MM.1S (cell line): ENCODE data around the gene OR56A3.

ENCODE experiments used
- DNase-seq: peaks from one replicate; pipeline ENCODE4 v3.0.0-alpha.2; 2015
- H2AFZ ChIP-seq: fragments of 300-600 bp; sonication (generic); 2 replicates; pipeline ENCODE4 v1.6.0; 2016; ENCODE audit warnings: antibody characterized with exemption, low read length
- H3F3A ChIP-seq: fragments of 300-600 bp; sonication (generic); 2 replicates; pipeline ENCODE4 v1.6.1; 2016; ENCODE audit warnings: mild to moderate bottlenecking, antibody characterized with exemption, low read length, moderate library complexity, mixed read lengths; ENCODE audit not compliant: insufficient read depth
- H3K27ac ChIP-seq: fragments of 300-600 bp; sonication (generic); 2 replicates; pipeline ENCODE4 v1.5.1; 2016; ENCODE audit warnings: mild to moderate bottlenecking, low read length
- H3K27me3 ChIP-seq: fragments of 300-600 bp; sonication (generic); replicated peaks from 2 replicates; pipeline ENCODE4 v1.6.0; 2016; ENCODE audit warnings: low read length; ENCODE audit not compliant: insufficient read depth
- H3K36me3 ChIP-seq: fragments of 300-600 bp; sonication (generic); replicated peaks from 2 replicates; pipeline ENCODE4 v1.6.1; 2016; ENCODE audit warnings: mild to moderate bottlenecking, low read length, mixed read lengths; ENCODE audit not compliant: insufficient read depth
- H3K4me1 ChIP-seq: fragments of 300-600 bp; sonication (generic); 2 replicates; pipeline ENCODE4 v1.6.1; 2016; ENCODE audit warnings: low read length, mixed read lengths
- H3K4me2 ChIP-seq: fragments of 300-600 bp; sonication (generic); 2 replicates; pipeline ENCODE4 v1.6.0; 2016; ENCODE audit warnings: low read depth, low read length
- H3K4me3 ChIP-seq: fragments of 300-600 bp; sonication (generic); 2 replicates; pipeline ENCODE4 v1.5.1; 2016; ENCODE audit warnings: low read length, mixed read lengths
- H3K79me2 ChIP-seq: fragments of 300-600 bp; sonication (generic); 2 replicates; pipeline ENCODE4 v1.6.1; 2016; ENCODE audit warnings: mixed run types, low read length, mixed read lengths
- H3K9ac ChIP-seq: fragments of 300-600 bp; sonication (generic); 2 replicates; pipeline ENCODE4 v1.6.1; 2016; ENCODE audit warnings: low read length, mixed read lengths
- H3K9me2 ChIP-seq: fragments of 300-600 bp; sonication (generic); replicated peaks from 2 replicates; pipeline ENCODE4 v1.6.1; 2016; ENCODE audit warnings: mild to moderate bottlenecking, low read length, mixed read lengths; ENCODE audit not compliant: insufficient read depth
- H3K9me3 ChIP-seq: fragments of 300-600 bp; sonication (generic); replicated peaks from 2 replicates; pipeline ENCODE4 v1.6.1; 2016; ENCODE audit warnings: mild to moderate bottlenecking, low read length, mixed read lengths; ENCODE audit not compliant: insufficient read depth
- H4K20me1 ChIP-seq: fragments of 300-600 bp; sonication (generic); 2 replicates; pipeline ENCODE4 v1.6.1; 2016; ENCODE audit warnings: mild to moderate bottlenecking, low read length, moderate library complexity, mixed read lengths; ENCODE audit not compliant: insufficient read depth
- CTCF ChIP-seq: fragments of 300-600 bp; sonication (generic); IDR thresholded peaks from 2 replicates; pipeline ENCODE4 v1.5.1; 2016; ENCODE audit warnings: antibody characterized with exemption, low read length, mixed read lengths
- EZH2 ChIP-seq: fragments of 300-600 bp; sonication (generic); optimal IDR thresholded peaks from 2 replicates; pipeline ENCODE3; 2017; ENCODE audit warnings: low read depth, mild to moderate bottlenecking, antibody characterized with exemption, low read length, mixed read lengths
- EZH2phosphoT487 ChIP-seq: fragments of 300-600 bp; sonication (generic); IDR thresholded peaks from 2 replicates; pipeline ENCODE4 v1.6.1; 2018; ENCODE audit warnings: antibody characterized with exemption, low read length

The OR56A3 gene

DNA sequence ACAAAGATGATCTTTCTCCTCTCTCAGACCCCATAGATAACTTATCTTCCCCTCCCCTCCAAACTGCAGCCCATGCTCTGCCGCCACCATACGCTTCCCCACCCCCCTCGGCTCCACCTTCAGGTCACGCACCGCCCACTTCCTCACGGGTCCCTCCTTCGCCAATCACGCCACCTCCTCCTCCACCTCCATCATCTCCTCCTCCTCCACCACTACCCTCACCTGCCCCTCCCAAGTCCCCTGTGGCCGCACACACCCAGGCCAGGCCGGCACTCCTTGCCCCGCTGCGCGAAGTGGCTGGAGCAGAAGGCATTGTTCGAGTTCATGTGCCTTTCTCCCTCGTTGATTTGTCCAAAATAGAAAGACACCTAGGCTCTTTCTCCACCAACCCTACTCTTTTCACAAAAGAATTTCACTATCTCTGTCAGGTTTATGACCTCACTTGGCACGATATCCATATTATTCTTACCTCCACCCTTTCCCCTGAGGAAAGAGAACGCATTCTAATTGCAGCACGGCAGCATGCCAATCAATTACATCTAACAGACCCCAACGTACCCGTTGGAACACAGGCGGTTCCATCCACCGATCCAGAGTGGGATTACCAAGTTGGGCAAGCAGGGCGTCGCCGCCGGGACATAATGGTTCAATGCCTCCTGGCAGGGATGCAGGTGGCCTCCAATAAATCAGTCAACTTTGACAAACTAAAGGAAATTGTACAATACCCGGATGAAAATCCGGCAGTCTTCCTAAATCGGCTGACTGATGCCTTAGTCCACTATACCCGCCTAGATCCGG is 12.3 kb upstream of the OR56A3 start:
- H3K36me3 ChIP-seq: no peaks in the 10 kb centered on the region
- no peaks in the 10 kb centered on the region for H3K9me2 ChIP-seq
- no peaks in the 10 kb centered on the region for H3K79me2 ChIP-seq
- H2AFZ ChIP-seq: no peak overlapping the region
- DNase-seq: no peak
- H3K4me1 ChIP-seq: no peaks in the 10 kb centered on the region
- no peak overlapping the region for H3K9ac ChIP-seq
- H3K27me3 ChIP-seq: no peaks in the 10 kb centered on the region
- no peaks in the 10 kb centered on the region for H4K20me1 ChIP-seq
- no peak overlapping the region for H3K4me2 ChIP-seq
- no peak for TF ChIP-seq CTCF
- no peak for TF ChIP-seq EZH2phosphoT487
- no peak for TF ChIP-seq EZH2
- no peaks in the 10 kb centered on the region for H3F3A ChIP-seq
- no peak overlapping the region for H3K4me3 ChIP-seq
- H3K9me3 ChIP-seq: no peaks in the 10 kb centered on the region
- no peak overlapping the region for H3K27ac ChIP-seq

- Histone ChIP-seq H3K9me2 (no peaks in the 10 kb centered on the region), H3K27ac (no peak overlapping the region), H3K4me1 (no peaks in the 10 kb centered on the region), H2AFZ (no peak overlapping the region), H3K27me3 (no peaks in the 10 kb centered on the region), H3K4me3 (no peak overlapping the region), H3K9ac (no peak overlapping the region), H3K36me3 (no peaks in the 10 kb centered on the region), H3K79me2 (no peaks in the 10 kb centered on the region), H3K9me3 (no peaks in the 10 kb centered on the region), H3K4me2 (no peak overlapping the region), H4K20me1 (no peaks in the 10 kb centered on the region), H3F3A (no peaks in the 10 kb centered on the region)
- DNase-seq: no peak
- TF ChIP-seq CTCF (no peak), EZH2 (no peak), EZH2phosphoT487 (no peak)
Observed at GRCh38 chr11:5930614-5931013, 11.4 kb upstream of the OR56A3 start.

- H3K4me3 ChIP-seq: no peak overlapping the region
- H3K4me2 ChIP-seq: no peak overlapping the region
- H3K27me3 ChIP-seq: no peaks in the 10 kb centered on the region
- no peaks in the 10 kb centered on the region for H3F3A ChIP-seq
- no peak for TF ChIP-seq CTCF
- no peak for TF ChIP-seq EZH2
- no peak overlapping the region for H3K27ac ChIP-seq
- H3K4me1 ChIP-seq: no peaks in the 10 kb centered on the region
- no peak overlapping the region for H2AFZ ChIP-seq
- H3K9me2 ChIP-seq: no peaks in the 10 kb centered on the region
- no peaks in the 10 kb centered on the region for H3K79me2 ChIP-seq
- H3K9me3 ChIP-seq: no peaks in the 10 kb centered on the region
- no peak for DNase-seq
- H3K36me3 ChIP-seq: no peaks in the 10 kb centered on the region
- no peak overlapping the region for H3K9ac ChIP-seq
- no peaks in the 10 kb centered on the region for H4K20me1 ChIP-seq
Observed at GRCh38 chr11:5931061-5931460, 11.0 kb upstream of the OR56A3 start.
